ENCODE measurements around the gene DKK2.

Gene DKK2, protein sequence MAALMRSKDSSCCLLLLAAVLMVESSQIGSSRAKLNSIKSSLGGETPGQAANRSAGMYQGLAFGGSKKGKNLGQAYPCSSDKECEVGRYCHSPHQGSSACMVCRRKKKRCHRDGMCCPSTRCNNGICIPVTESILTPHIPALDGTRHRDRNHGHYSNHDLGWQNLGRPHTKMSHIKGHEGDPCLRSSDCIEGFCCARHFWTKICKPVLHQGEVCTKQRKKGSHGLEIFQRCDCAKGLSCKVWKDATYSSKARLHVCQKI

DNA sequence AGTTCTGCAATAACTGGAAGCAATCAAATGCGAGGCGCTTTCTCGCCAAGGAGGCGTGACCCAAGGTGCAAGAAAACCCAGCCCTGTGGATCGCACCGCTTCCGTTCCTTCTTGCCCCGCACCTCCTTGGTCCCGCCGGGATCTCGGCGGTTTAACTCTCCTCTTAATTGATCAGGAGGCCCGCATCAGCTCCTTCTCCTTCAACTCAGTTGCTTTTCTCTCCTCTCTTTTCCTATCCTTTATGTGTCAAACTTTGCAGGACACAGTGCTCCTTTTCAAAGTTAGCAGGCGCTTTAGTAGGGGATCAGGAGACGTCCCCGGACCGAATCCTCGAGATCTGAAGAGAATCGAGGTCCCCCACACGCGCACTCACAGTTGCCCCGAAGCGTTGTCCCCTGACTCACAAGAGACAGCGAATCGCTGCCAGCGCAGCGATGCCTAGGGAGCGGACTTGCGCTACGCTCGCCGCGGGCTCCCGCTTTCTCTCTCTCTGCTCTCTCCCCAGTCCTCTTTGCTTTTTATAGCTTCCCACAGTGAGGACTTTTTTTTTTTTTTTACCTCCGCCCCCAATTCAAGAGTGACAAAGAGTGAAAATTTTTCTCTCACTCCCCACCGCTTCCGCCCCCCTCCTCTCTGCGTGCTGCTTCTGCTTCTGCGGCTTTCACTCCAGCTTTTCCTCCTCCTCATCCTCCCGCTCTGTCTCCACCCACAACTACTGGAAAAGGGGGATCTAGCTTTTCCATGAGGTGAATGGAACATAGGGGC, at the start of gene DKK2:
Gene DKK2 (minus strand): TSS at position 495 of the 765 bp plus-strand sequence. CDS start 722 bp downstream, outside the sequence.
- no CpG with 5 or more reads among the region's 40 CpGs for WGBS (ENCODE audit: insufficient coverage, insufficient read length)
- no peak for DNase-seq (ENCODE audit: low read depth, low spot score)
- Histone ChIP-seq H3K36me3 (ENCODE audit: control insufficient read depth, insufficient read depth, low read length) (no peaks in the 10 kb centered on the region), H3K27me3 (ENCODE audit: control insufficient read depth, insufficient read depth, low read length) (peaks cover 33% of the 10 kb centered on the region), H3K9me3 (ENCODE audit: control insufficient read depth, insufficient read depth, low read length) (no peaks in the 10 kb centered on the region), H3K4me3 (ENCODE audit: low read length) (peak within 1 kb of the TSS; percentile 23; the same call in 1 of the 2 replicates), H3K27ac (ENCODE audit: low read length) (no peak within 1 kb of the TSS), H3K4me1 (ENCODE audit: control insufficient read depth, insufficient read depth, low read length) (no peaks in the 10 kb centered on the region)

DNA sequence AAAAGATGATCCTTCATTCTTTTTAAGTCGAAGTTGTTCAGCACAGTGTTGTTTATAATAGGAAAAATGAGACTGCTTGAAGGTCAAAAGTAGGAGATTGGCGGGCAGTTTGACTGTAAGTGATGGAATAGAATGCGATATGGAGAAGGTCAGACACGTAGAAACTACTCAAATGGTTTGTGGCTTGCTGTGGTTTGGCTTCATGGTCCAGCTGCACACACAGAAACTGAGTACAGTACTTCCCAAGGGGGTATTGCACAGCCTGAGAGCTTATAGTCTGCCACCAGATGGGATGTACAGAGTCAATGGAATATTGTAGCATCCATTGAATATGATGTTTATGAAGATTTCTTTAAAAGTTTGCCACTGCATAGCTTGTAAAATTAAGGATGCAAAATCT, 41.1 kb upstream of the DKK2 start:
- Histone ChIP-seq H3K27me3 (ENCODE audit: control insufficient read depth, insufficient read depth, low read length) (no peaks in the 10 kb centered on the region), H3K9me3 (ENCODE audit: control insufficient read depth, insufficient read depth, low read length) (no peaks in the 10 kb centered on the region), H3K4me1 (ENCODE audit: control insufficient read depth, insufficient read depth, low read length) (no peaks in the 10 kb centered on the region), H3K36me3 (ENCODE audit: control insufficient read depth, insufficient read depth, low read length) (no peaks in the 10 kb centered on the region), H3K27ac (ENCODE audit: low read length) (no peak overlapping the region), H3K4me3 (ENCODE audit: low read length) (no peak overlapping the region)
- no CpG with 5 or more reads among the region's 4 CpGs for WGBS (ENCODE audit: insufficient coverage, insufficient read length)
- DNase-seq (ENCODE audit: low read depth, low spot score): no peak

DNA sequence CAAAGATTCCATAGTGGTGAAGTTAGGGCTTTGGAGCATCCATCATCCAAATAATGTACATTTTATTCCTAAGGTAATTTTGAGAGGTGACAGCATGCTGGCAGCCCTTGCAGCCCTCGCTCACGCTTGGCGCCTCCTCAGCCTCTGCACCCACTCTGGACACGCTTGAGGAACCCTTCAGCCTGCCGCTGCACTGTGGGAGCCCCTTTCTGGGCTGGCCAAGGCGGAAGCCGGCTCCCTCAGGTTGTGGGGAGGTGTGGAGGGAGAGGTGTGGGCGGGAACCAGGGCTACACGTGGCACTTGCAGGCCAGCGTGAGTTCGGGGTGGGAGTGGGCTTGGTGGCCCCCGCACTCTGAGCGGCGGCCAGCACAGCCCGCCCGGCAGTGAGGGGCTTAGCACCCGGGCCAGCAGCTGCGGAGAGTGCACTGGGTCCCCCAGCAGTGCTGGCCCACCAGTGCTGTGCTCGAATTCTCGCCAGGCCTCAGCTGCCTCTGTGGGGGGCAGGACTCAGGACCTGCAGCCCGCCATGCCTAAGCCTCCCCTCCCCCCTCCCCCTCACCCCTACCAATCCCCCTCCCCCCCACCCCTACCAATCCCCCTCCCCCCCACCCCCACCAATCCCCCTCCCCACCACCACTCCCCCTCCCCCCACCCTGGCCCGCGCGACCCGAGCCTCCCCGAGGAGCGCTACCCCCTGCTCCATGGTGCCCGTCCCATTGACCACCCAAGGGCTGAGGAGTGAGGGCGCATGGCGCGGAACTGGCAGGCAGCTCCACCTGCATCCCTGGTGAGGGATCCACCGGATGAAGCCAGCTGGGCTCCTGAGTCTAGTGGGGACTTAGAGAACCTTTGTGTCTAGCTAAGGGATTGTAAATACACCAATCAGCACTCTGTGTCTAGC, 37.0 kb upstream of the DKK2 start:
- Histone ChIP-seq H3K27ac (ENCODE audit: low read length) (no peak overlapping the region), H3K36me3 (ENCODE audit: control insufficient read depth, insufficient read depth, low read length) (no peaks in the 10 kb centered on the region), H3K4me3 (ENCODE audit: low read length) (no peak overlapping the region), H3K4me1 (ENCODE audit: control insufficient read depth, insufficient read depth, low read length) (no peaks in the 10 kb centered on the region), H3K27me3 (ENCODE audit: control insufficient read depth, insufficient read depth, low read length) (no peaks in the 10 kb centered on the region), H3K9me3 (ENCODE audit: control insufficient read depth, insufficient read depth, low read length) (no peaks in the 10 kb centered on the region)
- WGBS (ENCODE audit: insufficient coverage, insufficient read length): no CpG with 5 or more reads among the region's 32 CpGs
- no peak for DNase-seq (ENCODE audit: low read depth, low spot score)

DNA sequence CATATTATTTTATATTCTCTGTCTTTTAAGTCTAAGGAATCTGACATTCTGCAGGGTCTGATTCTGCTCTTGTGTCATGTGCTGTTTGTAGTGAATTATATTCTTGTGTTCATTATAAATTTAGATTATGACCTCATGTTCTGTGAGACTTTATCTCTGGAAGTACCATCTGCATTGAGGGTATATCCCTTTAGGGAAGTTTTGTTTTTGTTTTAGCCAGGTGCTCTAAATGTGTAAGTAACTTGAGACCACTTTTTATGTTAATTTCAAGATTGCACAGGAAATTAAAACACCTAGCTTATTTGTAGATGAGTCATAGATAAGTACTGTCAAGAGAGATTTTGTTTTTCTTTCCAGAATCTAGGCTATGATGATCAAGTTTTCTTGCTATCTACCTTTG, 35.0 kb upstream of the DKK2 start:
- Histone ChIP-seq H3K4me1 (ENCODE audit: control insufficient read depth, insufficient read depth, low read length) (no peaks in the 10 kb centered on the region), H3K36me3 (ENCODE audit: control insufficient read depth, insufficient read depth, low read length) (no peaks in the 10 kb centered on the region), H3K4me3 (ENCODE audit: low read length) (no peak overlapping the region), H3K9me3 (ENCODE audit: control insufficient read depth, insufficient read depth, low read length) (no peaks in the 10 kb centered on the region), H3K27me3 (ENCODE audit: control insufficient read depth, insufficient read depth, low read length) (no peaks in the 10 kb centered on the region), H3K27ac (ENCODE audit: low read length) (no peak overlapping the region)
- no peak for DNase-seq (ENCODE audit: low read depth, low spot score)

DNA sequence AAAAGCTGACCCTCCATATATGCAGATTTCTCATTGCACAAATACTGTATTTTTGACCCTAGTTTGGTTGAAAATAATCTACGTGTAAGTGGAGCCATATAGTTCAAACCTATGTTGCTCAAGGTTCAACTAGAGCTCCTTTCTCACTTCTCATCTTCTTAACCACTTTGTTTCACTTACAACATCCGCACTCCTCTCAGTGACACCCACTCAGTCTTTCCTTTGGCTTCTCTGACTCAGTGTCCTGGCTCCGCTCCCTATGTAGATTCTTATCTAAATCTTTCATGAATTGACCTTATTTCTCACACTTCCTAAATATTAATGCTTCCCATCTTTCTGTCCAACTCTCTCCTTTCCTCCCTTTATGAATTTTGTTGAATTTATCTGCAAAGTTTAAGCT, 32.9 kb upstream of the DKK2 start:
- Histone ChIP-seq H3K27ac (ENCODE audit: low read length) (no peak overlapping the region), H3K36me3 (ENCODE audit: control insufficient read depth, insufficient read depth, low read length) (no peaks in the 10 kb centered on the region), H3K27me3 (ENCODE audit: control insufficient read depth, insufficient read depth, low read length) (no peaks in the 10 kb centered on the region), H3K9me3 (ENCODE audit: control insufficient read depth, insufficient read depth, low read length) (no peaks in the 10 kb centered on the region), H3K4me3 (ENCODE audit: low read length) (no peak overlapping the region), H3K4me1 (ENCODE audit: control insufficient read depth, insufficient read depth, low read length) (no peaks in the 10 kb centered on the region)
- DNase-seq (ENCODE audit: low read depth, low spot score): no peak
- WGBS (ENCODE audit: insufficient coverage, insufficient read length): no CpG with 5 or more reads among the region's 3 CpGs

DNA sequence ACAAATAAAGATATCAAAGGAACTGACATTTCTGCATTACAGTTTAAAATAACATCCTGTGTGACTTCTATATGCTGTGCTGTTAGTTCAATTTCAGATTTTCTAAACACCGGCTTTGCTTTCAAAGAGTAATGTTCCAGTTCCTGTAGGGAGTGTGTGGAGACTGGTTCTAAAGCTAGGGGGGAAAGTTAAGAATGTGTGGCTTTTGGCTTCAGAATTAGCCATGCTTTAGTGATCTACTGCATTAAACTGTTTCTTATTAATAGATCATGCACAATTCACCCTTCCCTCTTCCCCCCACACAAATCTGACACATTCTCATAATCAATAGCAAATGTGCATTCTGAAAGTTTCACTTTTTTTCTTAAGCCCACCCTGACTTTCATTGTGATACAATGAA, 32.0 kb upstream of the DKK2 start:
- H3K4me1 ChIP-seq (ENCODE audit: control insufficient read depth, insufficient read depth, low read length): no peaks in the 10 kb centered on the region
- DNase-seq (ENCODE audit: low read depth, low spot score): no peak
- H3K9me3 ChIP-seq (ENCODE audit: control insufficient read depth, insufficient read depth, low read length): no peaks in the 10 kb centered on the region
- no peaks in the 10 kb centered on the region for H3K27me3 ChIP-seq (ENCODE audit: control insufficient read depth, insufficient read depth, low read length)
- no peaks in the 10 kb centered on the region for H3K36me3 ChIP-seq (ENCODE audit: control insufficient read depth, insufficient read depth, low read length)
- no CpG with 5 or more reads among the region's 1 CpG for WGBS (ENCODE audit: insufficient coverage, insufficient read length)
- H3K27ac ChIP-seq (ENCODE audit: low read length): no peak overlapping the region
- no peak overlapping the region for H3K4me3 ChIP-seq (ENCODE audit: low read length)

DNA sequence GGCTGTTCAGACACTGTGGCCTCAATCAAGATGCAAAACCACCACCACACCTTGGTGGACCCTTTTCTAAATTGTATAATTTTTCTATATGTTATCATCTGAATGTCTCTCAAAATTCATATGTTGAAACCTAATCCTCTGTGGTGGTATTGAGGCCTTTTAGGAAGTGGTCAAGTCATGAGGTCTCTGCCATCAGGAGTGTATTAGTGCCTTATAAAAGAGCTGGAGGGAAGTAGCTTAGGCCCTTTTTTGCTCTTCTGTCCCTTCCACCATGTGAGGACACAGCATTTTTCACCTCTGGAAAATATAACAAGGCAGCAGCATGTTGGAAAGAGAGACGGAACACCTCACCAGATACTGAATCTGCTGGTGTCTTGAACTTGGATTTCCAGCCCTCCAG, 30.5 kb upstream of the DKK2 start:
- DNase-seq (ENCODE audit: low read depth, low spot score): no peak
- H3K4me1 ChIP-seq (ENCODE audit: control insufficient read depth, insufficient read depth, low read length): no peaks in the 10 kb centered on the region
- no peaks in the 10 kb centered on the region for H3K9me3 ChIP-seq (ENCODE audit: control insufficient read depth, insufficient read depth, low read length)
- H3K27me3 ChIP-seq (ENCODE audit: control insufficient read depth, insufficient read depth, low read length): no peaks in the 10 kb centered on the region
- H3K4me3 ChIP-seq (ENCODE audit: low read length): no peak overlapping the region
- no CpG with 5 or more reads among the region's 1 CpG for WGBS (ENCODE audit: insufficient coverage, insufficient read length)
- H3K36me3 ChIP-seq (ENCODE audit: control insufficient read depth, insufficient read depth, low read length): no peaks in the 10 kb centered on the region
- H3K27ac ChIP-seq (ENCODE audit: low read length): no peak overlapping the region

DNA sequence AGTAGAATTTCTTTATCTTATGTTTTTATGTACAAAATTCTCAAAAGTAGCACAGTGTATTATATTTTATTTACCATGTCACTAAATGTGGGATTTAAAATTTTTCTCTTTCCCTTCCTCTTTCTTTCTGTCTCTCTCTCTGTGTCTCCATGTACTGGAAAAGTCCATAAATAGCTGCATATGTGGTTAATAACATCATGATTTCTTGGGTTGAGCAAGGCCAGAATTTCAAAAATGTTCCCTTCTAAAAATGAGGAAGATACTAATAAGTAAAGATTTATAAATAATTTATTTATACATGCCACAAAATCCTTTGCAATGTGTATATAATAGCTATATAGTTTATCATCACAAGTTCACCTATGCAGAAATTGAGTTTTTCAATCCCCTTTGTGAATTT, 29.1 kb upstream of the DKK2 start:
- Histone ChIP-seq H3K27ac (ENCODE audit: low read length) (no peak overlapping the region), H3K9me3 (ENCODE audit: control insufficient read depth, insufficient read depth, low read length) (no peaks in the 10 kb centered on the region), H3K4me1 (ENCODE audit: control insufficient read depth, insufficient read depth, low read length) (no peaks in the 10 kb centered on the region), H3K4me3 (ENCODE audit: low read length) (no peak overlapping the region), H3K27me3 (ENCODE audit: control insufficient read depth, insufficient read depth, low read length) (no peaks in the 10 kb centered on the region), H3K36me3 (ENCODE audit: control insufficient read depth, insufficient read depth, low read length) (no peaks in the 10 kb centered on the region)
- no peak for DNase-seq (ENCODE audit: low read depth, low spot score)

DNA sequence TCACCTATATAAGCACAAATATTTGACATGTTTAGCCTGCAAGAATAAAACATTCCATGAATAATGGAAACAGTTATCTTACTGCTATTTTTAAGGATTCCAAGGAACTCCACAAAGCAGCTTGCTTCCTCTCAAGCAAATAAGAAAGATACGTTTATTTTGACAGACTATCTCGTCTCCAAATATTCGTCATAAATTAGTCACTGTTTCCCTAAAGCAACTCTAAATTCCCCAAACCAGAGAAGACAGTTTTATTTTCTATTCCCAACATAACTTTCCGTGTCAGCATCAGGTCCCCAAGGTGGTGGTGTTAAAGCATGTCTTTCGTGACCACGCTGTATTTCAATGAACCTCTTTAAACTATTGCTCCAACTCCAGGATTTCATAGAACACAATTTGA, 24.3 kb upstream of the DKK2 start:
- Histone ChIP-seq H3K27ac (ENCODE audit: low read length) (no peak overlapping the region), H3K4me1 (ENCODE audit: control insufficient read depth, insufficient read depth, low read length) (no peaks in the 10 kb centered on the region), H3K27me3 (ENCODE audit: control insufficient read depth, insufficient read depth, low read length) (no peaks in the 10 kb centered on the region), H3K4me3 (ENCODE audit: low read length) (no peak overlapping the region), H3K36me3 (ENCODE audit: control insufficient read depth, insufficient read depth, low read length) (no peaks in the 10 kb centered on the region), H3K9me3 (ENCODE audit: control insufficient read depth, insufficient read depth, low read length) (no peaks in the 10 kb centered on the region)
- 100% methylated on average over 1 of the region's 6 CpGs for WGBS (ENCODE audit: insufficient coverage, insufficient read length)
- DNase-seq (ENCODE audit: low read depth, low spot score): no peak

DNA sequence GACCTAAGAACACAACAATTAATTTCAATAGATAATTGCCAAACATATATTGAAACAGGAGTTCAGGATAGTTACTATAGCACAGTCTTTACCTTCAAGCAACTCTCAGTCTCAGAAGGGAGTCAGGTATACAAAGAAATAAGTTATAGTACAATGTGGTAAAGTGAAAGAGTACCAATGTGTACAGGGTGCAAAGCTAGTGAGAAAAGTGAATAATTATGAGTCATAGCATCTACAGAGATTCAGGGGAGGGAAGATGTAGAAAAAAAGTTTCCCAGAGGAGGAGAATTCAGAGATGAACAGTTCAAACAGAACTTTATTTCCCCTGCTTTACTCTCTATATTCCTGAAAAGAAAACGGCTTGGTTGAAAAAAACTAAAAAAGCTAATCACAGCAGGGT, 22.7 kb upstream of the DKK2 start:
- Histone ChIP-seq H3K27me3 (ENCODE audit: control insufficient read depth, insufficient read depth, low read length) (no peaks in the 10 kb centered on the region), H3K4me1 (ENCODE audit: control insufficient read depth, insufficient read depth, low read length) (no peaks in the 10 kb centered on the region), H3K9me3 (ENCODE audit: control insufficient read depth, insufficient read depth, low read length) (no peaks in the 10 kb centered on the region), H3K36me3 (ENCODE audit: control insufficient read depth, insufficient read depth, low read length) (no peaks in the 10 kb centered on the region), H3K4me3 (ENCODE audit: low read length) (no peak overlapping the region), H3K27ac (ENCODE audit: low read length) (no peak overlapping the region)
- DNase-seq (ENCODE audit: low read depth, low spot score): no peak
- no CpG with 5 or more reads among the region's 1 CpG for WGBS (ENCODE audit: insufficient coverage, insufficient read length)

All from iPS DF 6.9 (cell line).